Measurements from ENCODE around the gene CATSPER3. TPM values are rescaled to one million over a fixed set of nuclear protein-coding genes. Genes with fewer than 3 reads are reported as not detected.

The CATSPER3 gene
- total RNA-seq, 1 donor from 2014 or later = 0.39 TPM

- Histone ChIP-seq H3K36me3 (ENCODE audit: insufficient read depth, low read length) (no peaks in the 10 kb centered on the region), H3K27ac (ENCODE audit: low read depth, low read length) (no peak overlapping the region), H3K4me1 (ENCODE audit: insufficient read depth, low read length) (peaks cover 5% of the 10 kb centered on the region), H3K27me3 (ENCODE audit: insufficient read depth, low read length) (peaks cover 78% of the 10 kb centered on the region), H4K20me1 (ENCODE audit: insufficient read depth, low read length) (peaks cover 29% of the 10 kb centered on the region), H3K4me2 (ENCODE audit: low read length) (no peak overlapping the region), H3K79me2 (ENCODE audit: insufficient read depth, low read length) (no peaks in the 10 kb centered on the region), H3K4me3 (ENCODE audit: insufficient read depth, low read depth, low read length) (no peak overlapping the region), H3K9ac (ENCODE audit: low read length) (no peak overlapping the region), H3K9me3 (ENCODE audit: insufficient read depth, low read depth, low read length) (peaks cover 3% of the 10 kb centered on the region), H2AFZ (ENCODE audit: low read depth, low read length) (no peak overlapping the region)
- TF ChIP-seq CTCF (IDR thresholded peaks at IDR 0.05; ENCODE audit: insufficient read depth, low read depth, low read length) (no peak), EZH2 (IDR thresholded peaks at IDR 0.05; ENCODE audit: insufficient read depth, low read length) (peak; percentile 94)
- H3K4me1 Mint-ChIP-seq (ENCODE audit: low read depth, unreplicated experiment) = peaks cover 5% of the 10 kb centered on the region
- no peak for DNase-seq (ENCODE audit: low read depth)
- no peak for FAIRE-seq
- H3K27me3 Mint-ChIP-seq (ENCODE audit: low read depth, unreplicated experiment) = peaks cover 76% of the 10 kb centered on the region
- peaks cover 5% of the 10 kb centered on the region for H3K36me3 Mint-ChIP-seq (ENCODE audit: low read depth, unreplicated experiment)
- H3K4me3 Mint-ChIP-seq (ENCODE audit: unreplicated experiment) = no peak overlapping the region
- peak overlapping the region; percentile 93 for H3K27ac Mint-ChIP-seq (ENCODE audit: unreplicated experiment)
- peaks cover 19% of the 10 kb centered on the region for H3K9me3 Mint-ChIP-seq (ENCODE audit: unreplicated experiment)
Observed at GRCh38 chr5:135028791-135029476, 61.2 kb downstream of the CATSPER3 start.

GRCh38 chr5:135029477-135030122 is 61.9 kb downstream of the CATSPER3 start:
- Histone ChIP-seq H3K79me2 (ENCODE audit: insufficient read depth, low read length) (no peaks in the 10 kb centered on the region), H3K4me3 (ENCODE audit: insufficient read depth, low read depth, low read length) (no peak overlapping the region), H4K20me1 (ENCODE audit: insufficient read depth, low read length) (peaks cover 29% of the 10 kb centered on the region), H3K27me3 (ENCODE audit: insufficient read depth, low read length) (peaks cover 80% of the 10 kb centered on the region), H3K27ac (ENCODE audit: low read depth, low read length) (no peak overlapping the region), H3K9ac (ENCODE audit: low read length) (no peak overlapping the region), H2AFZ (ENCODE audit: low read depth, low read length) (no peak overlapping the region), H3K9me3 (ENCODE audit: insufficient read depth, low read depth, low read length) (peaks cover 3% of the 10 kb centered on the region), H3K4me2 (ENCODE audit: low read length) (no peak overlapping the region), H3K4me1 (ENCODE audit: insufficient read depth, low read length) (peaks cover 5% of the 10 kb centered on the region), H3K36me3 (ENCODE audit: insufficient read depth, low read length) (no peaks in the 10 kb centered on the region)
- DNase-seq (ENCODE audit: low read depth) = no peak
- peak overlapping the region; percentile 93 for H3K27ac Mint-ChIP-seq (ENCODE audit: unreplicated experiment)
- H3K4me3 Mint-ChIP-seq (ENCODE audit: unreplicated experiment) = no peak overlapping the region
- TF ChIP-seq EZH2 (IDR thresholded peaks at IDR 0.05; ENCODE audit: insufficient read depth, low read length) (no peak), CTCF (IDR thresholded peaks at IDR 0.05; ENCODE audit: insufficient read depth, low read depth, low read length) (no peak)
- FAIRE-seq = no peak
- H3K36me3 Mint-ChIP-seq (ENCODE audit: low read depth, unreplicated experiment) = peaks cover 5% of the 10 kb centered on the region
- H3K4me1 Mint-ChIP-seq (ENCODE audit: low read depth, unreplicated experiment) = peaks cover 5% of the 10 kb centered on the region
- peaks cover 73% of the 10 kb centered on the region for H3K27me3 Mint-ChIP-seq (ENCODE audit: low read depth, unreplicated experiment)
- peaks cover 19% of the 10 kb centered on the region for H3K9me3 Mint-ChIP-seq (ENCODE audit: unreplicated experiment)

Data from astrocyte (in vitro differentiated cells and primary cell).